CD4-positive, alpha-beta T cell treated with Interleukin-17A for 4 hours (primary cell): ENCODE measurements around the gene STARD10.

ENCODE experiments used
- DNase-seq: peaks from one replicate; pipeline ENCODE4 v3.0.0-alpha.2; 2020; ENCODE audit warnings: mixed read lengths

STARD10 gene

DNA sequence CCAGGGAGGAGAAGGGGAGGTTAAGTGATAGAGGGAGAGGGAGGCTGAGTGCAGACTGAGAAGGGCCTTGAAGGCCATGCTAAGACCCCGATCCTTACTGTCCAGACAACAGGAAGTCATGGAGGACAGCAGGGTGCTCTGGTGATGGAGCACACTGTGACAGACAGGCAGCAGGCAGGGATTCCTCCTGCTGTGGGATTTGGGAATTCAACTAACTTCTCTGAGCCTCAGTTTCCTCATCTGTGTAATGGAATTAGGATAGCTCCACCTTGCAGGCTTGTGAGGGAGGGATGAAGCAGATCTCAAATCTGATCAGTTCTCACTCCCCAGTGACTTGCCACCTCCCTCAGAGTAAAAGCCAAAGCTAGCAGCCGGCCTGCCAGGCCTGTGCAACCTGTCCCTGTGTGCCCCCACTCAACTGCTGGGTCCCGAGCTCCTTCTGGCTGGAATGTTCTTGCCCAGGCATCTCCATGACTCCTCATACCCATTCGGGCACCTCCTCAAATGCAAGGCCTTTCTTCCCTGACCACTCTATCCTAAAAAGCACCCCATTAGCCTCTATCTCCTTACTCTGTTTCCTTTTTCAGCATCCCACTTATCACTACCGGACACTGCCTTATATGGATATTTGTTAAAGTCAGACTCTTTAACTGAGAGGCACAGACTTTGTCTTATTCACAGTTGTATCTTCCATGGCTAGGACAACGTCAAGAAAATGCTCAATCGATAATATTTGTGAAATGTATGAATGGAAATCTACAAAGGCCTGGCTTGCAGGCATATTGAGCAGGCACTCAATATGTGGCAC is 51.1 kb downstream of the STARD10 start:
- no peak for DNase-seq

DNA sequence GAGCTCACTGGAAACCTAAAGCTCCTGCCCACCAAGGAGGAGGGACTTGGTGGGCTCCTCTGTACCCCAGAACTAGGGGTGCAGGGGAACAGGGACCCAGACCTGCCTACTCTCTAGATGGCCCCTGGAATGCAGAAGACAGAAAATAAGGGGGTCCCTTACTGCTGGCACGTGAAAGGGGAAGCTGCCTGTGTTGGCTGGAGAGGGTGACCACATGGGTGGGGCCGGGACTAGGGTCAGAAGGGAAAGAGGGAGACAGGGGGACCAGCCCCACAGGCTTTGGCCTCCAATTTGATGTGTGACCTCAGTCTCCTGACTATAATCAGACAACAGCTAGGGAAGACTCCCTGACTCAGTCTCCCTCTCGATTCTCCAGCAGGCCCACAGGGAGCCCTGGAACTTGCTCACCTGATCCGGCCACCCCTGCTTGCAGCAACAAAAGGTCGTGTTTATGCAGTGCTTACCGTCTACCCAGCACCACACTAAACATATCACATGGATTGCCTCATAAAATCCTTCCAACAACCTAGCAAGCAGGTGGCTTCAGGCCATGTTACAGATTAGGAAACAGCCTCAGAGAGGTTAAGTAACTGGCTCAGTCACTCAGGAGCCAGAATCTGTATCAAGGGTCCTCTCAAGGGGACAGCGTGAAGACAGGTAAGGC is 51.9 kb downstream of the STARD10 start:
- DNase-seq = no peak

DNA sequence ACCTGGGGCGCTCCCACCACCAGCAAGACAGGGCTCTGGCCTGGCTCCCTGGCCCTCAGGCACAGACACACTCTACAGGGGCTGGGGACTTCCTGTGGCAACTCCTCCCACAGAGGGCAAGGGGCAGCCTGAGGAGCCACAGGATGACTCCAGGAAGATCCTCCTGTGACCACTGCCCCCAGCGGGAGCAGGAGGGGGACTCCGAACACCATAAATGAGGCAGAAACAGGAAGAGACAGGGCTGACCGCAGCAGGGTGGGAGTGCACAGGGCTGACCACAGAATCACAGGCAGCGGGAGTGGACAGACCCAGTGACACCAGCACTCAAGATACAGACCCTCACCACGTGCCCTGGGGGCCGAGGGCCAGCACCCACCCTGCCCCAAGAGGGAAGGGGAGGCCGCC is 52.4 kb downstream of the STARD10 start:
- DNase-seq = no peak

DNA sequence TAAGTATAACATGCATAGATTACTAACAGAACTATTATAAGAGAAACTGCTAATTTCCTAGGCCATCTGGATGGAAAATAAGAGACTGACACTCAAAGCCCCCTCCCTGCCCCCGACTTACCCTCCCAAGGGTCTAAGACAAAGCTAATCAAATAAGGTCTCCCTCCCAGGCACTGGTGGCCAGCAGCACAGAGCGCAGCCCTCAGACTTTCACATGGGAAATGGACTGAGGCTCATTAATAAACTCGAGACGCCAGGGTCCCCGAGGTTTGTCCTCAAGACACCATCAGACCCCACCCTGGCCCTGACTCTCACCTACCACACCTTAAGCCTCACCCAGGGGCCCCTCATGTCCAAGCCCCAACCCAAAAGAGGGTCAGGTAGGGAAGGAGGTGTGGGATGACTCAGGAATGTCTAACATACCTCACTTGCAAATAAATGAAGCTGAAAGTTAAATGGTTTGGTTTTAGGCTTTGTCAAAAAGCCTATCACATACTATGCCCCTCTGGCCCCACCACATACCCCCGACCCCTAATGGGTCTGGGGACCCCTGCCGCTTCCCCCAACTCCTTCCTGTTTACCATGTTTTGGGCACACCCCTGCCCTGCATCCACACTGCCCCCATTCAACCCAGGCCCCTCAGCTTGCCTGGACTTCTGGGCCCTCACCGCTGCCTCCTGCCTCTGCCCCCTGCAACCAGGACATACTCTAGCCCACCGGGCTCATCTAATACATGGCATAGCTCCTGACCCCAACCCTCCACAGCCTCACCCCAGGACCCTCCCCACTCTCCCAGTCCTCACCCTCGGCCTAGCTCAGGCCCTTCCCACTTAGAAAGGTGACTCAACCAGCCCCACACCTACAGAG is 53.1 kb downstream of the STARD10 start:
- no peak for DNase-seq

DNA sequence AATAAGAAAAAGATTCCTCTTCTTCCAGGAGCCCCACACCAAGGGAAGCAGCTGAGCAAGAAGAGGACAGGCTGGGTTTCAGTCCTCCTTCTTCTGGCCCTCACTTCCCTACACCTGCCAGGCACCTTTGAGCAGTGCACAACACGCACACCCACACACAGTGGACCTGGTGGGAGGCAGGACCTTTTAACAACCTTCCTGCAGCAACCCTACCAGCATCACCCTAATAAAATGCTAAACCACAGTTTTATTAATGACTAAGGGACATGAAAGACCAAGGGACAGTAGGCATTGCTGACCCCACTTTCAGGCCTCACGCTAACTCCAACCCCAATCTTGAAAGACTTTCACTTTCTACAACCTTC is 53.8 kb downstream of the STARD10 start:
- DNase-seq = no peak

DNA sequence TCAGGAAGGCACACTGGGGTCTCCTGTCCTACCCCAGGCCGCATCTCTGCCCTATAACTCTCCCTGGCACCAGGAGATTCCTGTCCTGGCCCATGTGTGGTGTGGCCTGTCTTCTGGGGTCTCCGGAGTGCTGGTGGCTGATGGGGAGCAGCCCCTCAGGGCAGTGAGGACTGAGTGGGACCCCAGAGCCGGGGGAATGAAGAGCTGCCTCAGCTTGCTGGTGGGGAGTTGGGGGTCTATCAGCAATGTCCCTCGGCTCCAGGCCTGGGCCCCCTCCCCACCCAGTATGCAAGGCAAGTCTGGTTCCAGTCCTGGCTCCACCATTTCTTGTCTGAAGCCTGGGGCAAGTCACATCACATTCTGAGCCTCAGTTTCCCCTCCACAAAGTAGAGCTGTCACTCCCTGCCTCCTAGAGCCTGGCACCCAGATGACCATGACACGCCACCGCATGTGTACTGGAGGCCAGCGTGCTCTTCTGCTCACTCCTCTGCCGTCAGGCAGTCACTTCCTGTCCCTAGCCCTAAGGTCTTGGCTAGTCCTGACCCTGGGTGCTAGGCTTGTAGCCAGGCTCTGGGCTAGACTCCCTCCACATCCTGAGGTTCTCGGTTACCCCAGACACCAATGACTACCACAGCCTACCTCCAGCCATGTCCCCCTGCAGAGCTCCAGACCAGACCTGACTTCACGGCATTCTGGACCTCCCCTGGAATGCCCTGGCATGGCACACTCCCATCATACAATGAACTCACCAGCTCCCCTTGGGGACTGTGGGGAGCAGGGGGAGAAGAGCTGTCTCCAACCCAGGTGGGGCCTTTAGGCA is 54.4 kb downstream of the STARD10 start:
- DNase-seq = no peak

DNA sequence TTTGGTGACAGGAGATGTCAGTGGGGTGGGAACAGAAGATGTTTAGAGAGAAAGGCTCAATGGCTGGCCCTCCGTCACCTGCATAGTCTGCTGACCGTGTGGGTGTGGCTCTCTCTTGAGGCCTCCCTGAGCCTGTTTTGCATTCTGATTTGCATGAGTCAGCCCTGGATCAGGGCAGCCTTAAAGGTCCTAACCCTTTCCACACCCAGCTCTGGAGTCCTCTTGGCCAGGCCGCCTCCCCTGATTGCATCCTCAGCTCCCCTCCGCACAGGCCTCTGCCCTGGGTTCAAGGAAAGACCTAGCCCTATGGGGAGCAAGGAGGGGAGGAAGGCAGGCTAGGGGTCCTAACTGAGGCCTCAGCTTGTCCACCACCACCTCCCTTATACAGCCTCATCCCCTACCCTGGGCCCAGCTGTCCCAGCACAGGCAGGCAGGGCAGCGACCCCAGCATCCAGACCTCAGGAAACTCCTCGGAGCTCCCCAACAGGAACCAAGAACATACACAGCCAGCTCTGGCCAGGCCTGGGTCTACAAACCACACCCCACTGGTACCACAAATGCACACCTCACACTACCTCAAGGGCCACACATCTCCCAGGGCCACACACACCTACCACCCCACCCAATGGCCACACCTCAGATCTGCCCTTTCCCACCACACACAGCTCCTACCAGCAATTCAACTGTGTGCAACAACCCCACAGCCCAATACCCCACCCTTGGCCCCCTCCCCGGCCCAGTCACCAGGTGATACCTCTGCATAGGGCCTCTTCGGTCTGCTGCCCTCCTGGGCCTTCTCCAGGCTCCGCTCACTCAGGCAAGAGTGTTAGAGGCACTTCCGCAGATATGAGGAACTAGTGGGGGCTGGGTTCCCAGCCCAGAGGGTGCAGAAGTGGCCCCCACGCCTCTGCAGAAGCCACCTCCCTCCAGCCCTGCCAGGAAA is 55.4 kb downstream of the STARD10 start:
- no peak for DNase-seq

DNA sequence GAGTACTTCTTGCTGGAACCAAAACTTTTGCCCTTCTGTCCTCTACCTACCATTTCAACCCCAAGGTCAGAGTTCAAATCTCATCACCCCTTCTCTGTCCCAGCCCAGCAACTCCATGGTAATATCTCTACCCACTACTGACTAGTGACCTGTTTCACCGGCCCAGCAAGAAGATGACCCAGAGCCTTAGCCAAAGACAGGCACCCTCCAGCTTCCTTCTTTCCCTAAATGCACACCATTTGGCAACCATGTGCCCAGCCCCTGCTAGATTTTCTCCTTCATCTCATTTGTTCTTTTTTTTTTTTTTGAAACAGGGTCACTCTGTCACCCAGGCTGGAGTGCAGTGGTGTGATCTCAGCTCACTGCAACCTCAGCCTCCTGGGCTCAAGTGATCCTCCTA is 56.5 kb downstream of the STARD10 start:
- DNase-seq = no peak

DNA sequence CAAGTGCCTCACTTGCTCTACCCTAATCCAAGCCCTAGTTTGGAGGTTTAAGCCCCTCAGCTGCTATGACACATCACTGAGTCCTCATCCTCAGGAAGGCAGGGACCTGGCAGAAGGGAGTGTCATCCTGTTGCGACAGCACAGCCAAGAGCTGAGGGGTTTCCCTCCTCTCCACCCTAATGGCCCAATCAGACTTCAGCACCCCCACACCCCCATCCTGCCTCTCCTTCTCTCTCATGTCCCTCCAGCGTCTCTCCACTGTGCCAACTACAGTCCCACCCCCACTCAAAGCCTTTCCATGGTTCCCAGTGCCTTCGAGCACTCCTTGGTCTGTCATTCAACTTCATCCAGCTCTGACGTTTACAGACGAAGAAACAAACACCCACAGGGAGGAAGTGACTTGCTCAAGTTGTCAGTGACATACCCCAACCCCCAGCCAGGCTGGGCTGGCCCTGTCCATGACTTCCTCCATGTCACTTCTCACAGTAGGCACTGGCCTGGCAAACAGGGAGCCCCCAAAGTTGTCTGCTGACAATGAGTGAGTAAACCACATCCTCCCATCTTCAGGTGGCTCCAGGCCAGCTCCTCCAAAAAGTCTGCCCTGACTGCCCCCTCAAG is 57.3 kb downstream of the STARD10 start:
- DNase-seq = peak; percentile 75

DNA sequence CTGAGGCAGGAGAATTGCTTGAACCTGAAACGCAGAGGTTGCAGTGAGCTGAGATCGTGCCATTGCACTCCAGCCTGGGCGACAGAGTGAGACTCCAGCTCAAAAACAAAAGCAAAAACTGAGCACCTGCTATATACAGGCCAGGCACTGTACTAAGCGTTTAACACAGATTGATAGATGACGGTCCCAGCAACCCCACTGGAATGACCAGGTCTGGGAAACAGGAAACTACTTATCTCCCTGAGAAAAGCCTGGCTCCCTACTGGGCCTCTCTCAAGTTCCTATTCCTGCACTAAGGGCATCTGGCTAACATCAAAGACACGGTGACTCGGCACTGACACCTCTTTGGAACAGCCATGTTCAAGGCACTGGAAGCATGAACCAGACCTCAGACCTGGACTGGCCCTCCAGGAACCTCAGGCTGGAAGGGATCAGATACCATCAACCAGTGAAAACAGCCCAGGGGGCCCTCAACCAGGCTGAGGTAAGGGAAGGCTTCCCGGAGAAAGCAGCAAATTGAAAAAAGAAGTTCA is 58.3 kb downstream of the STARD10 start:
- DNase-seq = no peak

DNA sequence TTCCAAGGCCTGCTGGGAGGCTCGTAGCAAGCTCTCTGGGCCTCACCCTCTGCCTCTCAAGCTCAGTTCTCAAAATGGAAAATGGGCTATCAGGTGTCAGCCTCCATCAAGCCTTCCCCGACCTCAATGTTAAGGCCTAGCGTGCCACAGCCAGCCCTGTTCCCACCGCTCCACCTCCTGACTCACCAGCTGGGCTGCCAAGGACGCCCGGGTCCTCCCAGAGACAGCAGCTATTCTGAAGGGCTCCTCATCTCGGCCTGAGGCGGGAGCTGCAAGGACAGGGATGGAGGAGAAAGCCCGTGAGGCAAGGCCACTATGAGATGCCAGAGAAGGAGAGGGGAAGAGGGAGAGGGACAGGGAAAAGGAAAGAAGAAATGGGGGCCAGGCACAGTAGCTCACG is 61.5 kb downstream of the STARD10 start:
- DNase-seq = no peak

DNA sequence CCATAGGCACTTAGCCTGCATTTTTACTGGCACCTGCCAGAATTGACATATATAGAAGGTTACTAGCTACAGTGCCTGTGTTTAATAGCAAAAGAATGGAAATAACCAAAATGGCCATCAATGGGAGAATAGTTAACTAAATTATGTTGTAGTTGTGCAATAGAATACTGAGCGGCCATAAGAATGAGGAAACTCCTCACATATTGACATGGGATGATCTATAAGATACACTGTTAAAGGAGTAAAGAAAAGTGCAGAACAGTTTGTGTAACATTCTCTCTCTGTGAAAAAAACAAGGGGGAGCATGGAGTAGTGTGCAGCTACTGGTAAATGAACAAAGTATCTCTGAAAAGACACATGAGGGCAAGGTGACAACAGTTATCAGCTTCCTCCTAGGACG is 63.1 kb downstream of the STARD10 start:
- no peak for DNase-seq

DNA sequence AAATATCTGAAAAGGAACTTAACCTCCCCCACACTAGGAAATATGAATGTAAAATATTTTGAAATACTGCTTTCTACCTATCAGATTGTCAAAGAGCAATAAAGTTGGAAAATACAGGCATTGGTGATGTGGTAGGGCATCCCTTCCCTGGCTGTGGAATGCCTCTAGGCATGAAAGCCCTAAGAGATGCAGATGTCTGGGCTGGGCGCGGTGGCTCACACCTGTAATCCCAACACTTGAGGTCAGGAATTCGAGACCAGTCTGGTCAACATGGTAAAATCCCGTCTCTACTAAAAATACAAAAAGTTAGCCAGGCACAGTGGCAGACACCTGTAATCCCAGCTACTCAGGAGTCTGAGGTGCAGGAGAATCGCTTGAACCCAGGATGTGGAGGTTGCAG is 63.6 kb downstream of the STARD10 start:
- no peak for DNase-seq

DNA sequence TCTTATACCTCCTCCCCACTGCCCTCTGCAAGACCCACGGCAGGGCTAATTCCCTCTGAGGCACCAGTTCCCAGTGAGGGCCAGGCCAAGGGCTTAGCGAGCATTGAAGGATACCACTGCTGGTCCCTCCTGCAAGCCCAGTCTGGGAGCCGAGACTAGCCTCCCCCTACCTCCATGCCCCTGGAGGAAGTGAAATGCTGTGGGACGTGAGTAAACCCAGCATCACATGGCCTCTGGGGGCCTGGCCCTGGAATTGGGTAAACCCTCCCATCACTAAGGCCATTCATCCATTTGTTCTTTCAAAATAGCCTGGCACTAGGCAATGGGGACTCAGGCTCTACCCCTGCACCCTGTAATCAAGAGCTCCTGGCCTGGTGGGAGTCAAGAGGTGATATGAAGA is 66.3 kb downstream of the STARD10 start:
- no peak for DNase-seq

DNA sequence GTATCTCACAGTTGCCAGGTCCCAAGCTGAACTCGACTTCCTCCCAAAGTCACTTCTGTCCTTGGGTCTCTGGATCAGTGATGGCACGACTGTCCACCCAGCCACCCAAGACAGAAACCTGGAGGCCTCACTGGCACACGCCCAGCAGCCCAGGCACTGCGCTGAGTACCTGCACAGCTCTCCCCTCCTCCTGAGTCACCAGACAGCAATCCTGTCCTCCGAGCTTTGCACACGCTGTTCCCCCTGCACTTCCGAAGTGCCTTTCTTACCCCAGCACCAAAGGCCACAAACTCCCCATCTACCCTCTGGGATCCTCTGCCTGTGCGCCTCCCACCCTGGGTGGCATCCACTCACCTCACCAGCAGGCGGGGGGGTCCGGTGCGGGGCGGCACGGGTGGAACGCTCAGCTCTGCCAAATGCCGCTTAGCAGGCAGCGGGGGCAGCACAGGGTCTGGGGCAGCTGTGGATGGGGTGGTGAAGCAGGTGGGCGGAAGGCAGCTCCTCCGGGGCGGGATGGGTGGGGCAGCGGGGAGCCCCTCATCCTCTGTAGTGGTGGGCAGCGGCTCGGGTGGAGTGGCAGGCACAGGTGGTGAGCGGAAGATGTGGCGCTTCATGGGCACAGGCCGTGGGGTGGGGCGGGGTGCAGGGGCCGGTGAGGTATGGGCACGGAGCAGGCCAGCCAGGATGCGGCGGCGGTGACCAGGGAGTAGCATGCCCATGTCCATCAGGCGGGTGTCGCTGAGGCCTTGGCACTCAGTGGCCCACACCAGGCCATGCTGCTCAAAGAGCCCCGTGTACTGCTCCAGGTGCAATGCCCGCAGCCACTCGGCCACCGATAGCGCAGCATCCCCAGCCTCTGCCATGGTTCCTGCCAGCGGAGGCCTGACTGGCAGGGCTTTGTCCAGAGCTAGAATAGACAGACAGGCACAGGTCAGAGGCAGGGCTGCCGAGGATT is 67.3 kb downstream of the STARD10 start:
- DNase-seq = no peak

DNA sequence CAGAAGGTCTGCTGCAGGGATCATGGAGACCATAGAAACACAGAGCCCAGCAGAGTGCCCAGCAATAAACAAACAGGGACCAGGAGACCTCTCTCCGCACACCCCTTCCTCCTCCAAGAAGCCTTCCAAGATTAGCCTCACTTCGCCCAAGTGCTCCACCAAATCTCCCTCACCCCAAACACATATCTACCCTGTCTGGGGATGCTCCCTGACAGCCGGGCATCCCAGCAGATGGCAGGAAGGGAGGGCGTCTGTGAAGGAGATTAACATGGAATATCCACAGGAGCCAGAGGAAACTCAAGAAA is 68.2 kb downstream of the STARD10 start:
- DNase-seq = no peak

DNA sequence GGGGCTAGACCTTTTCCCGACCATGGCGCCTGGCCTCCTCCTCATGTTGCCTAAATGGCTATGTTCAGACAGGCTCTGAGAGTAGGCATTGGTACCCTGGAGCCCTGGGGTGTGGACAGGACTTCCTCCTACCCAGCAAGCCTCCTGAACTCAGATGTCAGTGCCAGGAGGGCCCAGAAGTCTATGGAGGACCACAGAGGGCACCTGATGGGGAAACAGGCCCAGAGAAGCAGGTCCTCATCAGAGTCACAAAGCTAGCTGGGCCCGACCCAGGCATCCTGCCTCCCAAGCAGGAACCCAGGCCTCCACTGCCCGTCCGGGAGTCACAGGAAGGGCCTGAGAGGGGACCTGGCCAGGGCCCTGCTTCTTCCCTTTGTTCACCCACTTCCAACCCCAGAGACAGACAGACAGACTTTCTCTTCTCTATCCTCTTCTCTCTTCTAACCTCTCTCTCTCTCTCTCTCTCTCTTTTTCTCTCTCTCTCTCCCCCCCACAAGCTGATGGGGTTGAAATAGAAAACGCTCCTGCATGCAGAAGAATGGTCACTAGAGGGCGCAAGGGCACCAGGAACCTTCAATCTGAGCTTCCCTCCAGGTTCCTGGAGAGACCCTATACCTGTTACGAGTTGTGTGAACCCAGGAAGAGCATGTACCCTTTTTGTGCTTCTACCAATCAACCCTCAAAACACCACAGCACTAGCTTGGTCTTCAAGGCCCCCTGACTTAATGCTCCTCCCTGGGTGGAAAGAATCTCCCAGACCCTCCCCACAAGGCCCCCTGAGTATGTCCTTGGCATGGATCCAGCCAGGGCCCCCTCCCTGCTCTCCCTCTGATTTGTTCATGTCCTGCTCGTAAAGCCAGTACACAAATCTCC is 68.8 kb downstream of the STARD10 start:
- DNase-seq = peak; percentile 89

DNA sequence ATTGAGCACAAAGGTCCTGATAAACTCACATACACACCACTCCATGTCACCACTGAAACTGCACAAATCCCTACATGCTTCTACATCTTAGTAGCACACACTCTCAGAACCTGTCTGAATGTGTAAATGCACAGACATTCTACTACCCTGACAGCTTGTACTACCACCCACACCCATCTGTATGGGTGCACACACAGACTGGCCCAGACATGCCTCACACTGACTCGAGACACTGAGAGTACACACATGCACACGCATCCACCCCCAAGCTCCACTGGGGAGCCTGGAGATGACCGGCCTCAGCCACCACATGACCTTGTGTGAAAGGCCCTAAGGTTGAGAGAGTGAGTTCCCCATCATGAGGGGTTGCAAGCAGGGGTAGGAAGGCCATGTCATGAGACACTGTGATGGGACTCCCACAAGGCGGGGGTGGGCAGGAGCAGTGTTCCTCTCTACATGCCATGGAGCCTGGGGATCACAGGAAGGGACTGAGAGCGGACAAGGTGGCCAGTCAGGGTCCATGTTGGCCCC is 69.8 kb downstream of the STARD10 start:
- no peak for DNase-seq

DNA sequence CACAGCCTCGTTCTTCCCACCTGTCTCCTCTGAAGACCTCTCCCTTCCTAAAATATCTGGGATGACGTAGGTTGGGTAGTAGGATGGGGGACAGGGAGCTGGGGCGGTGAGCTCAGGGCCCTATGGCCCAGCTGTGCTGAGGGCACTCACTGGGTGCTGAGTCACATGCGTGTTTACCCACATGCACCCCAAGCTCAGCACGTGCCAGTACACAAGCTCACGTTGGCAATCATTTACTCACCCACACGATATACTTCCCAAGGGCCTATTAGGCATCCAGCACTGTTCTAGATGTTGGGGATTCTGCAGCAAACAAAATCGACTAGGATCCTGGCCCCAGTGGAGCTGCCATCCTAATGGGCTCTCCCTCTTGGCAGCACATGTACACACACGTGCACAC is 70.3 kb downstream of the STARD10 start:
- no peak for DNase-seq
